NT2/D1 (cell line): ENCODE results near the gene GIMAP7.
"Not testable (repeated sequence)": the region's sequence is repeated elsewhere in the genome, so short reads cannot be mapped to it uniquely, and the experiment has no call there.

Experiments used
- DNase-seq: peaks from one replicate; pipeline ENCODE4 v3.0.0-alpha.2; 2011; ENCODE audit warnings: low read depth, low spot score
- H3K27me3 ChIP-seq: 2 replicates; pipeline ENCODE4 v1.6.0; 2011; ENCODE audit warnings: mild to moderate bottlenecking; ENCODE audit not compliant: insufficient read length, insufficient read depth
- H3K36me3 ChIP-seq: 2 replicates; pipeline ENCODE4 v1.6.1; 2011; ENCODE audit warnings: mild to moderate bottlenecking, low read length, mixed read lengths; ENCODE audit not compliant: insufficient read depth, insufficient read length
- H3K4me1 ChIP-seq: 2 replicates; pipeline ENCODE4 v1.5.1; 2011; ENCODE audit not compliant: insufficient read depth, insufficient read length
- H3K4me3 ChIP-seq: 2 replicates; pipeline ENCODE4 v1.5.1; 2011; ENCODE audit warnings: low read depth; ENCODE audit not compliant: insufficient read length
- H3K9ac ChIP-seq: 2 replicates; pipeline ENCODE4 v1.6.0; 2011; ENCODE audit warnings: low read depth; ENCODE audit not compliant: insufficient read length
- H3K9me3 ChIP-seq: 2 replicates; pipeline ENCODE4 v1.5.1; 2011; ENCODE audit warnings: mild to moderate bottlenecking, low read length; ENCODE audit not compliant: insufficient read depth
- SUZ12 ChIP-seq: IDR thresholded peaks from 2 replicates; pipeline ENCODE4 v1.6.1; 2011; ENCODE audit not compliant: insufficient read length, insufficient read depth; ENCODE audit errors: extremely low read depth
- YY1 ChIP-seq: IDR thresholded peaks from 2 replicates; pipeline ENCODE4 v1.6.1; 2011; ENCODE audit not compliant: insufficient read length, insufficient read depth
- ZNF274 ChIP-seq: IDR thresholded peaks from 2 replicates; pipeline ENCODE4 v1.6.1; 2011; ENCODE audit warnings: mild to moderate bottlenecking, low read depth, low read length

The GIMAP7 gene

GRCh38 chr7:150476819-150477631 lies 37.6 kb upstream of the GIMAP7 start:
- Histone ChIP-seq H3K4me3 (no peak overlapping the region), H3K4me1 (no peaks in the 10 kb centered on the region), H3K27me3 (no peaks in the 10 kb centered on the region), H3K9ac (no peak overlapping the region), H3K9me3 (no peaks in the 10 kb centered on the region), H3K36me3 (no peaks in the 10 kb centered on the region)
- TF ChIP-seq ZNF274 (no peak), SUZ12 (no peak), YY1 (no peak)
- DNase-seq: no peak

DNA sequence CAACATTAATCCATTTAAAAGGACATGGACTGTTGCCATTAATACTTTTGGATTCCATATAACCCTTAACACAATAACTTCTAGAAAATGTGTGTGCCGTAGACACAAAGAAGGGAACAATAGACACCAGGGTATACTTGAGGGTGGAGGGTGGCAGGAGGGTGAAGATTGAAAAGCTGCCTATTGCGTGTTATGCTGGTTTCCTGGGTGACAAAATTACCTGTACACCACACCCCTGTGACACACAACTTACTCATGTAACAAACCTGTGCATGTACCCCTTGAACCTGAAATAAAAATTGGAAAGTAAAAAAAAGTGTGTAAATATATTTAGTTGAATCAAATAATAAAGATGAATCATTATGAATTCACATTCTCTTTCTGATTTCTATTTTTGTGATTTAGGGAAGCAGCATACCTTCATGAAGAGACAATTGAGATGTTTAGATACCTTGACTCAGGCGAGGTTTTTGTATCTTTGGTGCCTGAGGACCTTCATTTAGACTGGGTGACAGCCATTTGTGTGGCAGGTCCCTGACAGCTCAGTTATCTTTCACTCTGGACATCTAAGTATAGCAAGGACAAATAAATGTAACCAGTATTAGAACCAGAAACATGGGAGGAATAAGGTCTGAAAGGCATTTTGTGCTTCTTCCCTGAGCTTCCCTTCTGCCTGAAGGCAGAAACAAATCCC lies 35.5 kb upstream of the GIMAP7 start:
- Histone ChIP-seq H3K4me3 (no peak overlapping the region), H3K36me3 (no peaks in the 10 kb centered on the region), H3K9ac (no peak overlapping the region), H3K4me1 (no peaks in the 10 kb centered on the region), H3K9me3 (no peaks in the 10 kb centered on the region), H3K27me3 (no peaks in the 10 kb centered on the region)
- no peak for DNase-seq
- no peak for TF ChIP-seq ZNF274
- no peak for TF ChIP-seq SUZ12
- TF ChIP-seq YY1: no peak

- H3K27me3 ChIP-seq: no peaks in the 10 kb centered on the region
- H3K9me3 ChIP-seq: no peaks in the 10 kb centered on the region
- H3K4me3 ChIP-seq: no peak overlapping the region
- TF ChIP-seq ZNF274 (no peak), SUZ12 (no peak), YY1 (no peak)
- H3K9ac ChIP-seq: no peak overlapping the region
- DNase-seq: no peak
- no peaks in the 10 kb centered on the region for H3K36me3 ChIP-seq
- H3K4me1 ChIP-seq: no peaks in the 10 kb centered on the region
These were observed 33.3 kb upstream of the GIMAP7 start for GRCh38 chr7:150481186-150481920.

DNA sequence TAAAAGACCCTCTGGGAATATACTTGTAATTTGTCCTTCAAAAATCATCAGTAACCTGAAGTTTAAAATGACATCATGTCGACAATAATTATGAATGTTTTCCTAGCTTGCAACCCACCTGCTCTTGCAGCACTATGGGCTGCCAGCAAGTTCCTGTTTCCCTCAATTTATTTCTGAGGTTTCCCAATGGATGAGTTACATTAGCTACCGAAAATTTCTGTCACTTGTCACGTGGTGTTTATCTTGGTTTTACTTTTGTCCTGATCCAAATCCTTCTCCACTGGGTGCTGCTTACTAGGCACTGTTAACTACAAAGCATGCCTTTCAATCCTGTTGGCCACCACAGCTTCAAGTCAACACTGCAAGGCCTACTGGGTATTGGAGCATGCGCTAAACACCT lies 32.8 kb upstream of the GIMAP7 start:
- no peaks in the 10 kb centered on the region for H3K4me1 ChIP-seq

DNA sequence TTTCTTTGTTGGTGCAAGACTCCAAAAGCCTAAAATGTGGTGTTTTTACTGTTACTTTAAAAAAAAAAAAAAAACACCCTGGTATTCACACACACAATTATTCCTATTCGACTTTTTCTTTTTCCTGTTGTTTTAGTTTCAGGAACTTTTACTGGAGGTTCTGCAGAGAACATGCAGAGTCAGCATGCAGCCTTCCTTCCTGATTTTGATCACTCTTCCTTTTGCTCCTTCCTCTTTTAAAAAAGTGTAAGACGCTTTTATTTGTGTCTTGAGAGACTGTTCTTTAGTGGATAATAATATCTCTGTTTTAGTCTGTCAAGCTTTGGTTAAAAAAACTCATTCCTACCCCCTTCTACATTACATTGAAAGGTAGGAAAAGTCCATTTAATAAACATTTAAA lies 31.2 kb upstream of the GIMAP7 start:
- H3K9me3 ChIP-seq, H3K9ac ChIP-seq, H3K4me1 ChIP-seq, DNase-seq, H3K36me3 ChIP-seq, H3K27me3 ChIP-seq, H3K4me3 ChIP-seq: not testable (repeated sequence)

More for the DNA sequence above, 32.8 kb upstream of the GIMAP7 start:
- Histone ChIP-seq H3K36me3 (no peaks in the 10 kb centered on the region), H3K9me3 (no peaks in the 10 kb centered on the region), H3K27me3 (no peaks in the 10 kb centered on the region), H3K9ac (no peak overlapping the region), H3K4me3 (no peak overlapping the region)
- TF ChIP-seq YY1 (no peak), ZNF274 (no peak), SUZ12 (no peak)
- DNase-seq: no peak

- not testable (repeated sequence) for H3K9ac ChIP-seq, DNase-seq, H3K4me3 ChIP-seq, H3K36me3 ChIP-seq, H3K27me3 ChIP-seq, H3K4me1 ChIP-seq, H3K9me3 ChIP-seq
These were observed 30.6 kb upstream of the GIMAP7 start for GRCh38 chr7:150484071-150484470.

- Histone ChIP-seq H3K9me3 (no peaks in the 10 kb centered on the region), H3K27me3 (no peaks in the 10 kb centered on the region), H3K36me3 (no peaks in the 10 kb centered on the region), H3K9ac (no peak overlapping the region), H3K4me1 (no peaks in the 10 kb centered on the region), H3K4me3 (no peak overlapping the region)
- TF ChIP-seq SUZ12: no peak
- TF ChIP-seq YY1: no peak
- TF ChIP-seq ZNF274: no peak
- no peak for DNase-seq
These were observed 27.0 kb upstream of the GIMAP7 start for GRCh38 chr7:150487625-150488024.
